ENCODE measurements around the gene CAD.
A peak's percentile ranks its signal among the peaks of the same experiment; 100 is the strongest.
"Not testable (repeated sequence)": the region's sequence is repeated elsewhere in the genome, so short reads cannot be mapped to it uniquely, and the experiment has no call there.

Gene CAD

GRCh38 chr2:27189989-27190388 is 27.2 kb upstream of the CAD start:
- Histone ChIP-seq H3K9ac (ENCODE audit: low read depth, low read length, poor library complexity, severe bottlenecking) (no peak overlapping the region), H3K27me3 (ENCODE audit: insufficient read depth, low read length, poor library complexity, severe bottlenecking) (no peaks in the 10 kb centered on the region), H4K20me1 (ENCODE audit: insufficient read depth, low read length, poor library complexity, severe bottlenecking) (no peaks in the 10 kb centered on the region), H3K4me3 (ENCODE audit: low read length, poor library complexity, severe bottlenecking) (no peak overlapping the region), H3K9me3 (ENCODE audit: insufficient read depth, low read depth, low read length) (no peaks in the 10 kb centered on the region), H3K79me2 (ENCODE audit: insufficient read depth, low read length) (no peaks in the 10 kb centered on the region), H3K9me2 (replicated peaks; ENCODE audit: low read depth, low read length) (no peaks in the 10 kb centered on the region), H3K36me3 (ENCODE audit: insufficient read depth, low read length) (no peaks in the 10 kb centered on the region), H3F3A (ENCODE audit: low read depth) (0 out of 2 replicates have a peak, but pooled peaks cover 2% of the 10 kb centered on the region), H3K4me2 (ENCODE audit: low read depth, low read length, poor library complexity, severe bottlenecking) (no peak overlapping the region), H3K4me1 (ENCODE audit: insufficient read depth, low read length, poor library complexity, severe bottlenecking) (no peaks in the 10 kb centered on the region), H2AFZ (ENCODE audit: low read length) (no peak overlapping the region)
- TF ChIP-seq, protein P1, sequence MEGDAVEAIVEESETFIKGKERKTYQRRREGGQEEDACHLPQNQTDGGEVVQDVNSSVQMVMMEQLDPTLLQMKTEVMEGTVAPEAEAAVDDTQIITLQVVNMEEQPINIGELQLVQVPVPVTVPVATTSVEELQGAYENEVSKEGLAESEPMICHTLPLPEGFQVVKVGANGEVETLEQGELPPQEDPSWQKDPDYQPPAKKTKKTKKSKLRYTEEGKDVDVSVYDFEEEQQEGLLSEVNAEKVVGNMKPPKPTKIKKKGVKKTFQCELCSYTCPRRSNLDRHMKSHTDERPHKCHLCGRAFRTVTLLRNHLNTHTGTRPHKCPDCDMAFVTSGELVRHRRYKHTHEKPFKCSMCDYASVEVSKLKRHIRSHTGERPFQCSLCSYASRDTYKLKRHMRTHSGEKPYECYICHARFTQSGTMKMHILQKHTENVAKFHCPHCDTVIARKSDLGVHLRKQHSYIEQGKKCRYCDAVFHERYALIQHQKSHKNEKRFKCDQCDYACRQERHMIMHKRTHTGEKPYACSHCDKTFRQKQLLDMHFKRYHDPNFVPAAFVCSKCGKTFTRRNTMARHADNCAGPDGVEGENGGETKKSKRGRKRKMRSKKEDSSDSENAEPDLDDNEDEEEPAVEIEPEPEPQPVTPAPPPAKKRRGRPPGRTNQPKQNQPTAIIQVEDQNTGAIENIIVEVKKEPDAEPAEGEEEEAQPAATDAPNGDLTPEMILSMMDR (conservative IDR thresholded peaks at IDR 0.05; ENCODE audit: low read length) = no peak
- TF ChIP-seq EZH2phosphoT487 (IDR thresholded peaks at IDR 0.05; ENCODE audit: borderline replicate concordance) = no peak

DNA sequence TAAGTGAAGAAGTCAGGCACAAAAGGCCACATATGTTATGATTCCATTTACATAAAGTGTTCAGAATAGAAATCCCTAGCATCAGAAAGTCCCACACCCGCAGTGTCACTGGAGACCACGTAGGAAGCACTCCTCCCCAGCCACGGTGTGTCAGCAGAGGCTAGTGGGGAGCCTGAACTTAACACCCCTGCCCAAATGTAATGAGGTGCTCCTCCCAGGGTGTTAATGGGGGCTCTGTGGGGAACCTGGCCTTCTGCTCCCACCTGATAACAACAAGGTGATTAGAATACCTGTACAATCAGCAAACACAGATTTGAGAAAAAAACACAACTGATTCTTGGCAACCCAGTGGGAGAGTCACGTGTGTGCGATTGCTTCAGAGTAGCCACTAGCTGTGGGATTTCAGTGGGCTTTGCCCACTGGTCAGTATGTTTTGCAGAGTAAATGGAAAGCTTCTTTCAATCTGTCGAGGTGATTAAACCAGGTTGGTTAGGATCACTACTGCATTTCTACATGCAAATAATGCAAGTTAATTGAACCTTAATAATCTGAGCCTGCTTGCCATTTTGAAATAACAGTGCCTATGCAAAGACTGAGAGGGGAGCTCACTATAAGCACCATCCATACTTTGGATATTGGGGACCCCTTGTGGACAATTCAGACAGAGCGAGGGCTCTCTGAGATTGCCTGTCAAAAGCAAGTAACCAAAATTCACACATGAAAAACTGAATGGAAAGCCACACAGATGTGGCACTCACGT is 25.9 kb upstream of the CAD start:
- H2AFZ ChIP-seq (ENCODE audit: low read length) = no peak overlapping the region
- no peaks in the 10 kb centered on the region for H4K20me1 ChIP-seq (ENCODE audit: insufficient read depth, low read length, poor library complexity, severe bottlenecking)
- no peaks in the 10 kb centered on the region for H3F3A ChIP-seq (ENCODE audit: low read depth)
- H3K27me3 ChIP-seq (ENCODE audit: insufficient read depth, low read length, poor library complexity, severe bottlenecking) = no peaks in the 10 kb centered on the region
- H3K4me2 ChIP-seq (ENCODE audit: low read depth, low read length, poor library complexity, severe bottlenecking) = no peak overlapping the region
- H3K9me2 ChIP-seq (replicated peaks; ENCODE audit: low read depth, low read length) = no peaks in the 10 kb centered on the region
- H3K9me3 ChIP-seq (ENCODE audit: insufficient read depth, low read depth, low read length) = no peaks in the 10 kb centered on the region
- H3K36me3 ChIP-seq (ENCODE audit: insufficient read depth, low read length) = no peaks in the 10 kb centered on the region
- TF ChIP-seq EZH2phosphoT487 (IDR thresholded peaks at IDR 0.05; ENCODE audit: borderline replicate concordance) = no peak
- TF ChIP-seq, protein P1 (conservative IDR thresholded peaks at IDR 0.05; ENCODE audit: low read length) = peak; percentile 77
- H3K4me1 ChIP-seq (ENCODE audit: insufficient read depth, low read length, poor library complexity, severe bottlenecking) = no peaks in the 10 kb centered on the region
- H3K4me3 ChIP-seq (ENCODE audit: low read length, poor library complexity, severe bottlenecking) = no peak overlapping the region
- H3K79me2 ChIP-seq (ENCODE audit: insufficient read depth, low read length) = no peaks in the 10 kb centered on the region
- H3K9ac ChIP-seq (ENCODE audit: low read depth, low read length, poor library complexity, severe bottlenecking) = no peak overlapping the region

- Histone ChIP-seq H3K9me2 (replicated peaks; ENCODE audit: low read depth, low read length) (no peaks in the 10 kb centered on the region), H4K20me1 (ENCODE audit: insufficient read depth, low read length, poor library complexity, severe bottlenecking) (no peaks in the 10 kb centered on the region), H3F3A (ENCODE audit: low read depth) (no peaks in the 10 kb centered on the region), H3K27me3 (ENCODE audit: insufficient read depth, low read length, poor library complexity, severe bottlenecking) (no peaks in the 10 kb centered on the region), H3K4me2 (ENCODE audit: low read depth, low read length, poor library complexity, severe bottlenecking) (no peak overlapping the region), H3K4me1 (ENCODE audit: insufficient read depth, low read length, poor library complexity, severe bottlenecking) (no peaks in the 10 kb centered on the region), H3K4me3 (ENCODE audit: low read length, poor library complexity, severe bottlenecking) (no peak overlapping the region), H3K9me3 (ENCODE audit: insufficient read depth, low read depth, low read length) (no peaks in the 10 kb centered on the region), H3K36me3 (ENCODE audit: insufficient read depth, low read length) (peaks cover 3% of the 10 kb centered on the region; the same call in 1 of the 2 replicates), H3K79me2 (ENCODE audit: insufficient read depth, low read length) (no peaks in the 10 kb centered on the region), H2AFZ (ENCODE audit: low read length) (no peak overlapping the region), H3K9ac (ENCODE audit: low read depth, low read length, poor library complexity, severe bottlenecking) (no peak overlapping the region)
- TF ChIP-seq EZH2phosphoT487 (IDR thresholded peaks at IDR 0.05; ENCODE audit: borderline replicate concordance) = no peak
- TF ChIP-seq, protein P1 (conservative IDR thresholded peaks at IDR 0.05; ENCODE audit: low read length) = no peak
Measured at GRCh38 chr2:27194538-27195354, 22.4 kb upstream of the CAD start.

DNA sequence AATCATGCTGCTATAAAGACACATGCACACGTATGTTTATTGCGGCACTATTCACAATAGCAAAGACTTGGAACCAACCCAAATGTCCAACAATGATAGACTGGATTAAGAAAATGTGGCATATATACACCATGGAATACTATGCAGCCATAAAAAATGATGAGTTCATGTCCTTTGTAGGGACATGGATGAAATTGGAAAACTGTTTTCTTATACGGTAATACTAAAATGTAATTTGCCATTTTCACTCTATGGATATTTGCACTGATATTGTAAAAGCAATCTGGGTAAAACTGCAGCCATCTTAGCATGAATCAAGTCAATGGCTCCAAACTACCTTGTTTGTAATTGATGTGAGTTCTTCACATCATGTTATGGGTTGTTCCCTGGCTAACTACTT is 21.4 kb upstream of the CAD start:
- H3K79me2 ChIP-seq (ENCODE audit: insufficient read depth, low read length); H3K4me2 ChIP-seq (ENCODE audit: low read depth, low read length, poor library complexity, severe bottlenecking); H3K4me1 ChIP-seq (ENCODE audit: insufficient read depth, low read length, poor library complexity, severe bottlenecking); H3K9ac ChIP-seq (ENCODE audit: low read depth, low read length, poor library complexity, severe bottlenecking); H3K9me3 ChIP-seq (ENCODE audit: insufficient read depth, low read depth, low read length); H3K27me3 ChIP-seq (ENCODE audit: insufficient read depth, low read length, poor library complexity, severe bottlenecking); H3K36me3 ChIP-seq (ENCODE audit: insufficient read depth, low read length); H2AFZ ChIP-seq (ENCODE audit: low read length); H3K9me2 ChIP-seq (replicated peaks; ENCODE audit: low read depth, low read length); H3F3A ChIP-seq (ENCODE audit: low read depth); H4K20me1 ChIP-seq (ENCODE audit: insufficient read depth, low read length, poor library complexity, severe bottlenecking); H3K4me3 ChIP-seq (ENCODE audit: low read length, poor library complexity, severe bottlenecking): not testable (repeated sequence)

- H3K9me3 ChIP-seq (ENCODE audit: insufficient read depth, low read depth, low read length); H3K4me1 ChIP-seq (ENCODE audit: insufficient read depth, low read length, poor library complexity, severe bottlenecking); H3K4me2 ChIP-seq (ENCODE audit: low read depth, low read length, poor library complexity, severe bottlenecking); H2AFZ ChIP-seq (ENCODE audit: low read length); H4K20me1 ChIP-seq (ENCODE audit: insufficient read depth, low read length, poor library complexity, severe bottlenecking); H3K79me2 ChIP-seq (ENCODE audit: insufficient read depth, low read length); H3K4me3 ChIP-seq (ENCODE audit: low read length, poor library complexity, severe bottlenecking); H3K27me3 ChIP-seq (ENCODE audit: insufficient read depth, low read length, poor library complexity, severe bottlenecking); H3K9me2 ChIP-seq (replicated peaks; ENCODE audit: low read depth, low read length); H3F3A ChIP-seq (ENCODE audit: low read depth); H3K9ac ChIP-seq (ENCODE audit: low read depth, low read length, poor library complexity, severe bottlenecking): not testable (repeated sequence)
- H3K36me3 ChIP-seq (ENCODE audit: insufficient read depth, low read length) = peaks cover 23% of the 10 kb centered on the region; the same call in 1 of the 2 replicates
Measured at GRCh38 chr2:27198068-27198467, 19.1 kb upstream of the CAD start.
